Middle frontal gyrus (tissue), 1 donor: Measurements from ENCODE around the gene SH3BGRL2.

Experiments used
- DNase-seq: peaks from one replicate; pipeline ENCODE4 v3.0.0-alpha.2; 2015; ENCODE audit warnings: low spot score; ENCODE audit errors: extremely low spot score

SH3BGRL2 gene

DNA sequence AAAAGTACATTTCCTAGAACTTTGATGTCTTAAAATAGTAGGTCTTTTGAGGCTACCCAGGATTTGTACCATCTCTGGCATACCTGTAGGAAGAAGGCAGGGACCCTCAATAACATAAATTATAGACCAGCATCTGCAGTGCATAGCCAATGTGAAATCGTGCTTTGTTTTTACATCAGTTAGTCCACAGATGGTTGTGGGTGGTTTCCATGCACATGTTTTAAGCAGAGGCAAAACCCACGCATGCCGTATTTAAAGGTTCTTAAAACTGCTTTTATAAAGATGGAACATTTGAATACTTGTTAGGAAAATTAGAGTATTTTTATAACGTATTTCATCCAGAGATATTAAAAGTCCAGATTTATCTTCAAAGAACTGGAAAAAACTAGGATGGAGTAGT lies 66.3 kb downstream of the SH3BGRL2 start:
- no peak for DNase-seq

DNA sequence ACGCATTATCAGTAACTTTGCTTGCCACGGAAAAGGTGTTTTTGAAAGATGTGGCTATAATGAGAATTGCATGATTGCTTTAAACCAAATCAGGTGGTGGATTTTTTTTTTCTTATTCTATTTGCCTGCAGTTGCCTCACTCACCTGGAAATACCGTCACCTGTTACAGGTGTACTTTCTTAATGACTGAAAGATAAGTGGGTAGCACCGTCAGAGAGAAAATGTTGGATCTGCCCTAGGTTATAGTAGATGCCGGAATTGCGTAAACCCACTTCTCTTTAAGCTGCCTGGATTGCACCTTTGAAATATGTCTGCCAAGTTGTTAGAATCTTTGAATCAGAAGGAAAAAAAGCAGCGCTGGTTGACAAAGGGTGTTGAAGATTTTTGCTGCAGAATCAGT lies 68.5 kb downstream of the SH3BGRL2 start:
- no peak for DNase-seq

DNA sequence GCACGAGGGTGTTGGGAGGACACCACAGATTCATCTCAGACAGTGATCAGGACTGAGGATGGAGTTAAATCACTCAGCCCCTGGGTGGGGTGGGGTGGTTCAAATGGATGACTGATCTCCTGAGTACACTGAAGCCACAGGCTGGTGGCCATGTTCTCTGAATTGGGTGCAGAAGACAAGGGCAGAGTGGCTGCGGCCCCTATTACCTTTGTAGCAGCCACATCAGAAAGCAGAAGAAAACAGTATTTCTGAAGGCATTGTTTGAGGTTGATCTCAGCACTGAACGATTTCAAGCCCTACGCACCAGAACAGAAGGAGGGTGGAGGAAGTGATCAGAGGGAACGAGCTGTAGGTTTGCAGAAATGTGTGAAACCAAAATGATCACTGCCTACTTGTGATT lies 71.6 kb downstream of the SH3BGRL2 start:
- DNase-seq = no peak

DNA sequence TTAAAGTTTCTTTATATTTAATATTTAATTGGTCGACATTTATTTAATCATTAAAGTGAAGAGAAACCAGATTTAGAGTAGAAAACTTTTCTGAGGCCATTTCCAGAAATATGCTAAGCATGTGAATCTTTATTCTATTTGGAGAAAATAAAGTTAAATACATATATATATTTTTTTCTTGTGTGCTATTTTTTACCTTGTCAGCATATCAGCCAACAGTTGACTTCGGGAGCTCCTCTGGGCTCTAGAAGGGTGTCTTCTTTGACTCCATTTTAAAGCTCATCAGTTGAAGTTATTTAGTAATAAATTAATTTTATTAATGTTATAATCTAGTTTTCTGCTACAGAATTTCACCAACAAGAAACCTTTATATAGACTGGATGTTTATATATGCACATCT lies 73.1 kb downstream of the SH3BGRL2 start:
- DNase-seq = no peak

DNA sequence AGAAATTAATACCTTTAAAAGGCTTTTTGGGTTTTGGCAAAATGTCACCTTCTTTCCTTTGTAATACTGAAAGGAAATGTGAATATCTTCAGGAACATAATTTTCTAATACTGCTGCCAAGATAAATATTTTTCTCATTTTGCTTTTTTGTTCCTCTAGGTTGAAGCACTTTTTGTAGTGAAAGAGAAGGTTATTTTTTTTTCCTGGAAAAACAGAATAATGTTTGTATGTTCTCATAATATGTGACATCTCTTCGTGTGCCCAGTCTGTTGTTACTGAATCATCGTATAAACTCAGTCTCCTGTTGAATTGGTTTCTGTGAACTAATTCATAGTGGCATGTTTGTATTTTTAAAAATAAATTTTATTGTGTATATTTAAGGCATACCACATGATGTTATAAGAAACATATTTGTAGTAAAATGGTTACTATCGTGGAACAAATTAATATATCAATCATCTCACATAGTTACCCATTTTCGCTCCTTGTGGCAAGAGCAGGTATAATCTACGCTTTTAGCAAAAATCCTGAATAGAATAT lies 74.4 kb downstream of the SH3BGRL2 start:
- DNase-seq = no peak

DNA sequence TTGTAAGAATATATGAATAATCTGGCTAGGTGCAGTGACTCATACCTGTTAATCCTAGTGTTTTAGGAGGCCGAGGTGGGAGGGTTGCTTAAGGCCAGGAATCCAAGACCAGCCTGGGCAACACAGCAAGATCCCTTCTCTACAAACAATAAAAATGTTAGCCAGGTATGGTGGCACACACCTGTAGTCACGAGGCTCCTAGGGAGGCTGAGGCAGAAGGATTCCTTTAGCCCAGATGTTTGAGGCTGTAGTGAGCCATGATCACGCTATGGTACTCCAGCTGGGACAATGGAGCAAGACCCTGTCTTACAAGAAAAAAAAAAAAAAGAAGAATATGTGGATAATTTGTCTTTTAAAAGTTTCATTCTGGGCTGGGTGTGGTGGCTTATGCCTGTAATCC lies 75.4 kb downstream of the SH3BGRL2 start:
- no peak for DNase-seq

GRCh38 chr6:79707621-79708020 lies 76.5 kb downstream of the SH3BGRL2 start:
- DNase-seq = no peak

DNA sequence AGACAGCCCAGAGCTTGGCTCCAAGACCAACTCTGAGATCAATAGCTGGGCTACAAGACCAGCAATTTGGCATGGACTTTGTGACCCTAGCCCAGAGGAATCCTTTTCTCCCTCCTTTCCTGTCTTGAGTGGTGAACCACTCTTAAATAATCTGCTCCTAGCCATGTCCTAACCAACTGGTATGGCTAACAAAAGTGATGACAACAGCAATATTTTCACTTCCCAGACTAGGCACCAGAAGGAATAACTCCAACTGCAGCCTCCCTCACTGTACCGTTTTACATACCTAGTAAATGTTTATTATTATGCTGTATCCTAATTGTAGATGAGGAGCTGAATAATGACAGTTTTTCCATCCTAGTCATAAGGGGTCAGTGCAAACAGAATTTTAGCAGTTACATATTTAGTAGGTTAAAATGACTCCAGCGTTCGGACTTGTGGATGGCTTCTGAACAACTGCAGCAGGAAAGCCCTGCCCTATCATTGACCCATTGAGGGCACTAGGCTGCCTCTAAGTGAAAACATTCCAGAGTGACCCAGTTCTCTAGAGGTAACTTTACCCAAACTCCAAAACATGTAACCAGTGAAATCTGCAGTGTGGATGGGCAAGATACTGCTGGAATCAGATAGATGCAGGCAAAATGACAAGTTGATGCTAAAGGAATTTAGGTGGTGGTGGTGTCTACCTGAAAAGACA lies 77.1 kb downstream of the SH3BGRL2 start:
- DNase-seq = no peak

GRCh38 chr6:79710127-79710526 lies 79.0 kb downstream of the SH3BGRL2 start:
- DNase-seq = no peak

DNA sequence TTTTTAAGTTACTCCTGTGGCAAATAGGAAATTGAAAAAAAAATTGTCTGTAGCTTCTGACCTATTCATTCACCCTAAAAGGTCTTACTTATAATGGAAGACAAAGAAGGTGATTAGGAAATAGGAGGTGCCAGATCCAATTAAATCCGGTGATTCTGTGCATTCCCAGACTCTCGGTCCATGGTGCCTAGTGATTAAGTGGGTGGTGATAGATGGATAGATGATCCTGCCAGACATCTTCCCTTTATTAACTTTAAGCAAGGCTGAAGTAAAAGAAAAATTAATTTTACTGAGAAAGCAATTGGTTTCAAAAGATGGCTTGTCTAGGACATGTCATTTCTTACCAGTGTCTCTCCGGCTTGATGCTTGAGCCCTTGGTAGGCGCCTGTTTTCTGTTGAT lies 80.0 kb downstream of the SH3BGRL2 start:
- no peak for DNase-seq

DNA sequence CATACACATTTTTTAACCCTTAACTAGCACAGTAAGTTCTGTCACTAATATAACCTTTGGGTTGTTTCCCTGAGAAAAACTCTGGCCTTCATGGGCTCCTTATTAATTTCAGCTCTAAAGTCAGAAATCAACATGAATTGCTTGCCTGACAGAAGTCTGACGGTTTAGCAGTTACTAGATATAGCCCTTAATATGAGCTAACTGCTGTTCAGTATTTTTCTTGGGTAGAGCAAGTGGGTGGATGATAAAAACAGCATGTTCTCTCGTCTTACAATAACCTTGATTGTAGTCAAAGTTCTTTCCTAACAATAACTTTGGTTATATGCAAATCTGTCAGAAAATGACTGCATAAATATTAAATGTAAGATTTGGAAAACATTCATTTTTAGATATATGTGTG lies 81.0 kb downstream of the SH3BGRL2 start:
- DNase-seq = no peak

GRCh38 chr6:79712616-79713135 lies 81.5 kb downstream of the SH3BGRL2 start:
- DNase-seq = no peak

GRCh38 chr6:79713701-79714322 lies 82.7 kb downstream of the SH3BGRL2 start:
- DNase-seq = no peak

DNA sequence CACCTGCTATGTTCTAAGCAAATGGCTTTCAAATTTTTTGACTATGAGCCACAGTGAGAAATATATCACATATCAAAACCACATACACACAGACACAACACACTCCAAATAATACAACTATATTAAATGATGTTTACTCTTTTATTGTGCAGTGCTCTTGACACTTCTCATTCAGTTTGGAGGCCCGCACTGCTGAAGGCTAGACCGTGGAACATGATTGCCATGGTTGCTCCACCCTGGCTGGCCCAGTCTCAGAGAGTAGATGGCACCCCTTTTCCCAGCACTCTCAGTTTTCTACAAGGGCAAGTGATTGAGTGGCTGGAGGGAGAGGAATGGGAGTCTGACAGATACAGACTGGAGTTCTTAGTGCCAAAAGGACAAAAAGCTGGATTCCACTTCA lies 86.9 kb downstream of the SH3BGRL2 start:
- DNase-seq = no peak

- no peak for DNase-seq
Measured at GRCh38 chr6:79718509-79719247, 87.5 kb downstream of the SH3BGRL2 start.

DNA sequence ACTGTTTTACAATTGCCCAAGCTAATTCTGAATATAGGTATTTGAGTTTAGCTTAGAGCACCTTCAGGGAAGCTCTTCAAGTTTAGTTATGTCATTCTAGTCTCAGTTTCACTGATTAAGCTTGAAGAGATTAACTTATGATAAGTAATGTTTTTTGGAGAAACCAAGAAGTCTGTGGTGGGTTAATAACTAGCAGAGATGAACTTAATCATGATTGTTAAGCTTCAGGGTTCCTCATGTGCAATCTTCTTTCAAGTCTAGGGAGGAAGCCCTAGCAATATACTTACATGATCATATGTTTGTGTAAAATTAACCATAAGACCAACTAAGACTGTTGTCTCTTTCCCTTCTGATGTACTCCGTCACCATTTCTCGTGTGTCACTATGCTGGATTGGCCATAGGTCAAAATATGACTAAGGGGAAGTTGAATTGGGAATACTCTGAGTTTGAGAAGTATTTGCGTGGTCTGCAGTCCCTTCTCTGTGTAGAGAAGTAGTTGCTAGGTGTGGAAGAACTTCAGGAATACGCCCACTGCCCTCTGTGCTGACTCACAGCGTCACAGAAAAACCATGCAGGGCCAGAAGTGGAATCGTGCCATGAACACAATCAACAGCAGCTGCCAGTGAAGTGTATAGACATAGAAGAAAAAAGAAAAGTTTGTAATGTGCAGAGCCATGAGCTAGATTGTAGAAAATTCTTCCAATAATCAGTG lies 88.3 kb downstream of the SH3BGRL2 start:
- peak; percentile 39 for DNase-seq

GRCh38 chr6:79724816-79725215 lies 93.7 kb downstream of the SH3BGRL2 start:
- DNase-seq = no peak

GRCh38 chr6:79731471-79731870 lies 100.3 kb downstream of the SH3BGRL2 start:
- no peak for DNase-seq

GRCh38 chr6:79733388-79733787 lies 102.3 kb downstream of the SH3BGRL2 start:
- DNase-seq = no peak

DNA sequence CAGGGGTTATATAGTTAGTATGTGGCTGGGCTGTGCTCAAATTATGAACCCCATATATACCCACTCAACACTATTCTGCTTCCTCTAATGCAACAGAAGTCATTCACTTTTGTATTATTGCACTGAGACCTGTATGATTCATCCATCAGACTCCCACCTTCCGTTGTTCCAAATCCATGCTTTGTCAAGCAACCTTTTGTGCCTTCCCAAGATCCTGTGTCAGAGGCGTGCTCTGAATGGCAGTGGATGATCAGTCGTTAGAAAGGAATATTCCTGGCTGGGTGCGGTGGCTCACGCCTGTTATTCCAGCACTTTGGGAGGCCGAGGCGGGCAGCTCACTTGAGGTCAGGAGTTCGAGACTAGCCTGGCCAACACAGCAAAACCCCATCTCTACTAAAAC lies 103.2 kb downstream of the SH3BGRL2 start:
- DNase-seq = no peak

DNA sequence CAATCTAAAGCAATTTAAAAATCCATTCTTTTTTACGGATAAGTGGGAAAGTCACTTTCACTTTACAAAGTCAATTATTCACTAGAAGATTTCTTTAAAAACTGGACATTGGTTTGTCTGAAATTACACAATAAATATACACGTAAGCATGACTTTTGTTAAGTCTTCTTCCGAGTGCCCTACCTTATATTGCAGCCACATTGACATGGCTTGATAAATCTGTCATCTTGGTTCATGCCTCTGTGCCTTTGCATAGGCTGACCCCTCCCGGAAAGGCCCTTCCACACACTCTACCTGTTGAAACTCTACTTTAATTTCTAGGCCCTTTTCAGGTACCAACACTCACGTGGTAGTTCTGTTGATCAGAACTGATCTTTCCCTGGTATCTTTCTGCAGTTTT lies 104.1 kb downstream of the SH3BGRL2 start:
- DNase-seq = no peak
